ENCODE results near the gene CBY3.
A peak's percentile ranks its signal among the peaks of the same experiment; 100 is the strongest.
"Not testable (repeated sequence)": the region's sequence is repeated elsewhere in the genome, so short reads cannot be mapped to it uniquely, and the experiment has no call there.

CBY3 gene

GRCh38 chr5:179680780-179681401 is at the start of gene CBY3:
Gene CBY3 (minus strand): TSS chr5:179681034. CDS start chr5:179680918, 116 bp downstream.
- no peak for DNase-seq

GRCh38 chr5:179730356-179730755 is 49.5 kb upstream of the CBY3 start:
- no peak for DNase-seq

- no peak for DNase-seq
These were observed 48.9 kb upstream of the CBY3 start for GRCh38 chr5:179729727-179730126.

- no peak for DNase-seq
These were observed 48.5 kb upstream of the CBY3 start for GRCh38 chr5:179729303-179729702.

- DNase-seq = no peak
These were observed 46.3 kb upstream of the CBY3 start for GRCh38 chr5:179727106-179727505.

GRCh38 chr5:179724163-179724562 is 43.3 kb upstream of the CBY3 start:
- DNase-seq = no peak

GRCh38 chr5:179720222-179720621 is 39.4 kb upstream of the CBY3 start:
- no peak for DNase-seq

- no peak for DNase-seq
These were observed 35.5 kb upstream of the CBY3 start for GRCh38 chr5:179716286-179716685.

GRCh38 chr5:179700401-179700918 is 19.6 kb upstream of the CBY3 start:
- no peak for DNase-seq

- DNase-seq = peak; percentile 63
These were observed 18.9 kb upstream of the CBY3 start for GRCh38 chr5:179699616-179700237.

GRCh38 chr5:179698935-179699615 is 18.2 kb upstream of the CBY3 start, which contains the start of gene CANX:
Gene CANX (plus strand): TSS chr5:179698967. CDS start chr5:179705682, 6,715 bp downstream.
- no peak for DNase-seq

- peak; percentile 98 for DNase-seq
These were observed 17.4 kb upstream of the CBY3 start for GRCh38 chr5:179697993-179698934.

GRCh38 chr5:179697543-179697942 is 16.7 kb upstream of the CBY3 start:
- DNase-seq = not testable (repeated sequence)

GRCh38 chr5:179697108-179697507 is 16.3 kb upstream of the CBY3 start:
- no peak for DNase-seq

GRCh38 chr5:179696603-179697002 is 15.8 kb upstream of the CBY3 start:
- no peak for DNase-seq

GRCh38 chr5:179694561-179694960 is 13.7 kb upstream of the CBY3 start:
- no peak for DNase-seq

- not testable (repeated sequence) for DNase-seq
These were observed 8.4 kb upstream of the CBY3 start for GRCh38 chr5:179689212-179689611.

- no peak for DNase-seq
These were observed 637 bp downstream of the CBY3 start for GRCh38 chr5:179680014-179680779.

- DNase-seq = peak; percentile 90
These were observed 1.7 kb downstream of the CBY3 start for GRCh38 chr5:179679014-179679674.

GRCh38 chr5:179678223-179679013 is 2.4 kb downstream of the CBY3 start:
- DNase-seq = peak; percentile 94

Measured in NCI-H2029 (cell line).